Psoas muscle (tissue), 8 donors: Measurements from ENCODE around the gene YPEL2. TPM values are rescaled to one million over a fixed set of nuclear protein-coding genes. Genes with fewer than 3 reads are reported as not detected.

ENCODE experiments used
- ATAC-seq, 4 donors: fragments of 200-7000 bp; cut with Tn5 transposase; one replicate each; pipeline ENCODE4 v1.9.1; 2020; ENCODE audit warnings: moderate library complexity in 3 of 4, mild to moderate bottlenecking in 2 of 4
- DNase-seq, 2 donors: peaks; one replicate each; pipeline ENCODE4 v3.0.0-alpha.2; 2020
- H3K27ac ChIP-seq: fragments of 200-600 bp; one replicate; pipeline ENCODE4 v1.8.0; 2022
- H3K27me3 ChIP-seq, 3 donors: fragments of 200-600 bp in 1 of 3; one replicate each; pipeline versions ENCODE4 v1.6.1 to v1.8.0; 2013 to 2022; ENCODE audit warnings: low read length in 2 of 3, mild to moderate bottlenecking in 2 of 3, moderate library complexity in 1 of 3; ENCODE audit not compliant: insufficient read depth in 3 of 3
- H3K36me3 ChIP-seq, 2 donors: fragments of 200-600 bp in 1 of 2; one replicate each; pipeline versions ENCODE4 v1.6.1 to v1.8.0; 2013 to 2022; ENCODE audit warnings: low read depth in 1 of 2, mild to moderate bottlenecking in 1 of 2, moderate library complexity in 1 of 2; ENCODE audit not compliant: insufficient read depth in 1 of 2
- H3K4me1 ChIP-seq: fragments of 200-600 bp; one replicate; pipeline ENCODE4 v1.8.0; 2022
- H3K4me3 ChIP-seq: fragments of 200-600 bp; one replicate; pipeline ENCODE4 v1.8.0; 2022; ENCODE audit warnings: mild to moderate bottlenecking
- H3K9me3 ChIP-seq: fragments of 200-600 bp; one replicate; pipeline ENCODE4 v1.8.0; 2022
- CTCF ChIP-seq: fragments of 200-600 bp; IDR thresholded peaks from one replicate; pipeline ENCODE4 v1.8.0; 2022; ENCODE audit warnings: antibody characterized with exemption
- WGBS, 3 donors: extraction: QIAGEN DNeasy Blood & Tissue Kit; methylation state at CpG; one replicate each; pipeline versions ENCODE4 v1.1.6 to v1.1.7; 2013; 5-methylcytosine and 5-hydroxymethylcytosine counted together
- intact Hi-C, 2 donors: fragments of 100-400 bp; cut with DNase I; formaldehyde crosslinking; loops; one replicate each; pipeline versions ENCODE4 v1.11.0 to v1.14.2; 2022
- polyA plus RNA-seq, 3 donors: library from polyadenylated mRNA; stranded (reverse); fragments of 200-250 nt; gene quantifications; one replicate each; pipeline ENCODE4 v1.2.3, GENCODE V29; 2013
- total RNA-seq, 4 donors: library from RNA; stranded (reverse); fragmentation: NEBNext Ultra II Directional in 2 of 4; extraction: Animal tissue kit (Norgen Biotek cat#: 25700) in 2 of 4; gene quantifications; one replicate each; pipeline versions ENCODE4 v1.2.1 to v1.2.4, GENCODE V29; 2021 to 2023
- donor health status: healthy with polysubstance abuse.
- donor health status: DM: no; HTN: no; CAD: no; lungs with moderate emphysema.
- donor health status: Bipolar disorder and iron deficiency.
- donor health status: healthy.
- donor health status: DM: yes; HTN: yes; CAD: no.
- donor health status: DM: no; HTN: no; CAD: no.
- donor health status: DM: no; HTN: no; CAD: no.
- donor health status: DM: yes; HTN: yes; CAD: no.

YPEL2 gene
- total and polyA plus RNA-seq, 7 donors = 1.9 to 47.8 (median 19.9) TPM

- DNase-seq (no peak), ATAC-seq (no peak)
- Histone ChIP-seq H3K27me3 (no peaks in the 10 kb centered on the region), H3K27ac (peak overlapping the region; percentile 78), H3K36me3 (peaks cover 0 to 21% of the 10 kb centered on the region in 2 donors), H3K9me3 (no peaks in the 10 kb centered on the region), H3K4me1 (peaks cover 85% of the 10 kb centered on the region), H3K4me3 (no peak overlapping the region)
- TF ChIP-seq CTCF = no peak
- intact Hi-C loops = no loop called here
Observed at GRCh38 chr17:59357219-59357697, 25.8 kb downstream of the YPEL2 start.

GRCh38 chr17:59357929-59358328 is 26.5 kb downstream of the YPEL2 start:
- ATAC-seq (peak; percentile 67 to 88 (median 74)), DNase-seq (no peak)
- Histone ChIP-seq H3K36me3 (peaks cover 0 to 21% of the 10 kb centered on the region in 2 donors), H3K4me1 (peaks cover 84% of the 10 kb centered on the region), H3K27ac (peak overlapping the region; percentile 78), H3K27me3 (no peaks in the 10 kb centered on the region), H3K4me3 (no peak overlapping the region), H3K9me3 (no peaks in the 10 kb centered on the region)
- TF ChIP-seq CTCF = no peak
- WGBS, 3 donors = 97 to 100% (median 97%) methylated on average over 1 of the region's 1 CpG
- intact Hi-C loops = no loop called here

GRCh38 chr17:59361386-59361785 is 29.9 kb downstream of the YPEL2 start:
- Histone ChIP-seq H3K4me3 (no peak overlapping the region), H3K4me1 (peaks cover 86% of the 10 kb centered on the region), H3K36me3 (no peaks in the 10 kb centered on the region), H3K9me3 (no peaks in the 10 kb centered on the region), H3K27me3 (no peaks in the 10 kb centered on the region), H3K27ac (peak overlapping the region; percentile 92)
- DNase-seq (no peak), ATAC-seq (no peak)
- no peak for TF ChIP-seq CTCF
- 59 to 72% (median 67%) methylated on average over 3 of the region's 3 CpGs for WGBS, 3 donors
- intact Hi-C loops = no loop called here

GRCh38 chr17:59361916-59362810 is 30.7 kb downstream of the YPEL2 start:
- H3K9me3 ChIP-seq = no peaks in the 10 kb centered on the region
- intact Hi-C loops = no loop called here
- DNase-seq (no peak), ATAC-seq (no peak)
- peak overlapping the region; percentile 92 for H3K27ac ChIP-seq
- no peak for TF ChIP-seq CTCF
- H3K4me1 ChIP-seq = peaks cover 86% of the 10 kb centered on the region
- no peaks in the 10 kb centered on the region for H3K36me3 ChIP-seq
- H3K4me3 ChIP-seq = peak overlapping the region; percentile 1
- H3K27me3 ChIP-seq = no peaks in the 10 kb centered on the region
- WGBS, 3 donors = 45 to 60% (median 47%) methylated on average over 7 of the region's 7 CpGs
